GM12891 (cell line): ENCODE data around the gene SSBP4.
A peak's percentile ranks its signal among the peaks of the same experiment; 100 is the strongest.

ENCODE experiments used
- POLR2A ChIP-seq: IDR thresholded peaks from 2 replicates; pipeline ENCODE4 v1.6.1; 2011; ENCODE audit warnings: low read depth, low read length, control low read depth
- POU2F2 ChIP-seq: IDR thresholded peaks from 2 replicates; pipeline ENCODE4 v1.6.1; 2011; ENCODE audit warnings: low read depth, mild to moderate bottlenecking, control low read depth, low read length, moderate library complexity
- TAF1 ChIP-seq: IDR thresholded peaks from 2 replicates; pipeline ENCODE4 v1.6.1; 2011; ENCODE audit warnings: low read depth, low read length, control low read depth

DNA sequence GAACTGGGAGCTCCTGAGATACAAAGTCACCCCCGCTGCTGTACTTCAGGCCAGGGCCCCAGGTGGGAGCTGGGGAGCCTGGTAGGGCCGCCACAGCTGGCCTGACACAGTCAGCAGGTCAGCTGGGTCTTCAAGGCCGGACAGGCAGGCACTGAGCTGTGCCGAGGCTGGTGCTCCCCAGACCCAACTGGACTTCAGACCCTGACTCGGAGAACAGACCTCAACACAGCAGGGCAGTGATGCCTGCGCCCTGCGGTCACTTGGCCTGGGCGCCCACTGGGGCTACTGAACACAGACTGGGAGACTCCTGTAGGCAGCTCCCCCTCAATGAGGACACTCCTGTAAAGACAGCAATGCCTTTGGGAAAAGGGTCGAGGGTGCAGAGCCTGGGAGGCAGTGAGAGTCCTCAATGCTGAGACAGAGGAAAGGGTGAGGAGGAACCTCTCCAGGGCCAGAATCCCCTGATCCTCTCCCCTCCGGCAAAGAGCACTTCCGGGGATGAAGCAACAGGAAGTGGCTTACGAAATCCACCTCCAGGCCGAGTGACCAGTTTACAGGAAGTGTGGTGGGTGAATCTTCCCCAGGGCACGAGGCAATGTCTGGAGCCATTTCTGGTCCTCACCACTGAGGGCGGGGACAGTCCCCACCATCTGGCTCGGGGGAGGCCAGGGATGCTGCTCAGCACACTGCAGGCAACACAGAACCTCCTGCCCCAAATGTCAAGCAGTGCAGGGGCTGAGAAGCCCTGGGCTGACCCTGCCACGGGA lies 59.5 kb downstream of the SSBP4 start:
- TF ChIP-seq POU2F2 (peak; percentile 54; the same call in 1 of the 2 replicates), POLR2A (no peak; the same call in 1 of the 2 replicates), TAF1 (no peak)
